Ovary (tissue), 9 donors: ENCODE results near the gene FHAD1. TPM values are rescaled to one million over a fixed set of nuclear protein-coding genes. Genes with fewer than 3 reads are reported as not detected.

Experiments used
- DNase-seq, 5 donors: peaks; one replicate each; pipeline ENCODE4 v3.0.0-alpha.2; 2019 to 2020
- H3K27ac ChIP-seq, 2 donors: fragments of 200-600 bp; one replicate each; pipeline versions ENCODE4 v1.5.1 to v1.8.0; 2019 to 2022
- H3K27me3 ChIP-seq: fragments of 200-600 bp; one replicate; pipeline ENCODE4 v1.8.0; 2022
- H3K36me3 ChIP-seq: fragments of 200-600 bp; sonication (generic); one replicate; pipeline ENCODE4 v1.5.1; 2019
- H3K4me1 ChIP-seq: one replicate; pipeline ENCODE4 v1.8.1; 2013; ENCODE audit warnings: mild to moderate bottlenecking, moderate library complexity; ENCODE audit not compliant: insufficient read depth
- H3K4me3 ChIP-seq: fragments of 200-600 bp; sonication (generic); one replicate; pipeline ENCODE4 v1.5.1; 2017
- H3K9me3 ChIP-seq, 2 donors: fragments of 200-600 bp in 1 of 2; sonication (generic) in 1 of 2; one replicate each; pipeline versions ENCODE4 v1.5.1 to v1.8.1; 2013 to 2019; ENCODE audit warnings: mild to moderate bottlenecking in 1 of 2, moderate library complexity in 1 of 2
- EP300 ChIP-seq: sonication (generic); formaldehyde crosslinking; IDR thresholded peaks from one replicate; pipeline ENCODE4 v1.6.1; 2017; ENCODE audit warnings: antibody characterized with exemption
- POLR2A ChIP-seq: fragments of 450-650 bp; IDR thresholded peaks from one replicate; pipeline ENCODE4 v1.6.1; 2017; ENCODE audit warnings: antibody characterized with exemption, mild to moderate bottlenecking, moderate library complexity
- WGBS, 3 donors: extraction: QIAGEN DNeasy Blood & Tissue Kit in 1 of 3; methylation state at CpG; one replicate each; pipeline versions ENCODE4 v1.1.5 to v1.1.7; 2013 to 2017; 5-methylcytosine and 5-hydroxymethylcytosine counted together
- intact Hi-C, 4 donors: fragments of 100-400 bp; cut with DNase I; formaldehyde crosslinking; loops; one replicate each; pipeline versions ENCODE4 v1.11.0 to v1.15.1; 2022 to 2023
- polyA plus RNA-seq, 2 donors: library from polyadenylated mRNA; stranded (reverse); fragments of 200-250 nt in 1 of 2; fragments of 350-450 nt in 1 of 2; fragmentation: Illumina TruSeq in 1 of 2; extraction: RNeasy Lipid Tissue Mini Kit (QIAGEN cat#74804) in 1 of 2; gene quantifications; one replicate each; pipeline ENCODE4 v1.2.3, GENCODE V29; 2013 to 2014
- total RNA-seq, 7 donors: library from RNA; depleted of rRNA in 2 of 7; stranded (reverse); fragments of >200 nt in 2 of 7; fragmentation: NEBNext Ultra II Directional in 3 of 7; extraction: Animal tissue kit (Norgen Biotek cat#: 25700) in 3 of 7; gene quantifications; one replicate each; pipeline versions ENCODE4 v1.1.0 to v1.2.4, GENCODE V29; 2016 to 2023
- TF ChIP-seq, protein P1 (sequence below), 3 donors: fragments of 450-650 bp in 2 of 3; fragments of 200-600 bp in 1 of 3; IDR thresholded peaks; one replicate each; pipeline versions ENCODE4 v1.5.1 to v1.8.0; 2016 to 2022; ENCODE audit warnings: antibody characterized with exemption in 3 of 3, mild to moderate bottlenecking in 1 of 3
- donor health status: DM: no; HTN: no; CAD: no; lungs with moderate emphysema.
- donor health status: DM: no; HTN: no; CAD: no.
- donor health status: Bipolar disorder and iron deficiency.
- donor health status: DM: yes; HTN: yes; CAD: no.
- donor health status: DM: no; HTN: no; CAD: no.
- donor health status: DM: yes; HTN: yes; CAD: no.

The FHAD1 gene
- total and polyA plus RNA-seq, 9 donors = 0.40 to 23.0 (median 1.4) TPM

DNA sequence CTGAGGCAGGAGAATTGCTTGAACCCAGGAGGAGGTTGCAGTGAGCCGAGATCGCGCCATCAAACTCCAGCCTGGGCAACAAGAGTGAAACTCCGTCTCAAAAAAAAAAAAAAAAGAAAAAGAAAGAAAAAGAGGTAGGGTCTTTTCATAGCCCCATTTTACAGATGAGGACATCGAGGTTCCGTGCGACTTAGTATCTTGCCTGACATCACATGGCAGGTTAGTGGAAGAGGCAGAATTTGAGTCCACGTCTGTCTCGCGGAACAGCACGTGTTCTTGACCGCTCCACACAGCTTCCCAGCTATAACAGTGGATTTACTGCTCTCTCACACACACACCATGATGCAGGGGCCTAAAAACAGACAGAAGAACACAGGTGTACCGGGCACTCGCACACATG lies 192.3 kb downstream of the FHAD1 start:
- no peaks in the 10 kb centered on the region for H3K36me3 ChIP-seq
- H3K27ac ChIP-seq = no peak overlapping the region
- no peaks in the 10 kb centered on the region for H3K9me3 ChIP-seq
- H3K4me1 ChIP-seq = no peaks in the 10 kb centered on the region
- no peak for DNase-seq
- TF ChIP-seq POLR2A (no peak), EP300 (no peak)
- intact Hi-C loops = no loop called here
- H3K27me3 ChIP-seq = no peaks in the 10 kb centered on the region
- no peak overlapping the region for H3K4me3 ChIP-seq
- 95 to 96% (median 95%) methylated on average over 14 of the region's 14 CpGs for WGBS, 3 donors

- no peaks in the 10 kb centered on the region for H3K36me3 ChIP-seq
- DNase-seq = no peak
- no peak overlapping the region for H3K4me3 ChIP-seq
- intact Hi-C loops = no loop called here
- H3K9me3 ChIP-seq = no peaks in the 10 kb centered on the region
- H3K27ac ChIP-seq = no peak overlapping the region
- WGBS, 3 donors = 83 to 90% (median 90%) methylated on average over 13 of the region's 13 CpGs
- H3K4me1 ChIP-seq = no peaks in the 10 kb centered on the region
- TF ChIP-seq, protein P1, sequence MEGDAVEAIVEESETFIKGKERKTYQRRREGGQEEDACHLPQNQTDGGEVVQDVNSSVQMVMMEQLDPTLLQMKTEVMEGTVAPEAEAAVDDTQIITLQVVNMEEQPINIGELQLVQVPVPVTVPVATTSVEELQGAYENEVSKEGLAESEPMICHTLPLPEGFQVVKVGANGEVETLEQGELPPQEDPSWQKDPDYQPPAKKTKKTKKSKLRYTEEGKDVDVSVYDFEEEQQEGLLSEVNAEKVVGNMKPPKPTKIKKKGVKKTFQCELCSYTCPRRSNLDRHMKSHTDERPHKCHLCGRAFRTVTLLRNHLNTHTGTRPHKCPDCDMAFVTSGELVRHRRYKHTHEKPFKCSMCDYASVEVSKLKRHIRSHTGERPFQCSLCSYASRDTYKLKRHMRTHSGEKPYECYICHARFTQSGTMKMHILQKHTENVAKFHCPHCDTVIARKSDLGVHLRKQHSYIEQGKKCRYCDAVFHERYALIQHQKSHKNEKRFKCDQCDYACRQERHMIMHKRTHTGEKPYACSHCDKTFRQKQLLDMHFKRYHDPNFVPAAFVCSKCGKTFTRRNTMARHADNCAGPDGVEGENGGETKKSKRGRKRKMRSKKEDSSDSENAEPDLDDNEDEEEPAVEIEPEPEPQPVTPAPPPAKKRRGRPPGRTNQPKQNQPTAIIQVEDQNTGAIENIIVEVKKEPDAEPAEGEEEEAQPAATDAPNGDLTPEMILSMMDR (IDR thresholded peaks at IDR 0.05) = no peak
- no peak for TF ChIP-seq POLR2A
- no peaks in the 10 kb centered on the region for H3K27me3 ChIP-seq
Measured at GRCh38 chr1:15440357-15440756, 193.3 kb downstream of the FHAD1 start.

DNA sequence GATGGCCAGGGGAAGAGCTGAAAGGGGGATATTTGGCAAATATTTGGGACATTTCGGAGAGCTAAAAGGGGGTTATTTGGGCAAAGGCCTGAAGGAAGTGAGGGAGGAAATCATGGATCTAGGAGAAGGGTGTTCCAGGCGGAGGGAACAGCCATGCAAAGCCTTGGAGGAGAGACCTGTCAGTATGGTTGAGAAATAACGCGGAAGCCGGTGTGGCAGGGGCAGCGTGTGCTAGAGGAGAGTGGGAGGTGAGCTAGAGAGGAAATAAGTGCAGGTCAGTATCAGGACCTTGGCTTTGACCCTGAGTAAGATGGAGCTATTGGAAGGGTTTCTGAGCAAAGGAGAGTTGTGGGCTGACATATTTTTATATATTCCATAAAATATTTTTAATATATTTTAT lies 194.2 kb downstream of the FHAD1 start:
- Histone ChIP-seq H3K4me3 (no peak overlapping the region), H3K9me3 (no peaks in the 10 kb centered on the region), H3K27ac (no peak overlapping the region), H3K4me1 (no peaks in the 10 kb centered on the region), H3K27me3 (no peaks in the 10 kb centered on the region), H3K36me3 (no peaks in the 10 kb centered on the region)
- TF ChIP-seq EP300 = no peak
- TF ChIP-seq POLR2A = no peak
- TF ChIP-seq, protein P1 (IDR thresholded peaks at IDR 0.05) = no peak
- intact Hi-C loops = no loop called here
- DNase-seq = no peak
- 80 to 83% (median 82%) methylated on average over 6 of the region's 6 CpGs for WGBS, 3 donors

DNA sequence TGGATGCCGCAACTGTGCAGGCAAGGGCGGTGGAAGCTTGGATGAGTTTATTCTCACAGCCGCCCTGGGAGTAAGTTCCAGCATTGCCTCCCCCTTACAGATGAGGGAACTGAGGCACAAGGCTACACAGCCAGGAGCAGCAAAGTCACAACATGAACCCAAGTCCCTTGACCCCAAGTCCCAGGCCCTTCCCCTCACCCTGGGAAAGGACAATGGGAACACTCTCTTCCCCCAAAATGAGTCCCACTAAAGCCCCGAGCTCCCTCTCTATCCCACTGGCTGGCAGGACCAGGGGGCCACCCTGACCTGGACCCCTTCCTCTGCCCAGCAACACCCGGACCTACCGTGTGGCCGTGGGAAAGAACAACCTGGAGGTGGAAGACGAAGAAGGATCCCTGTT lies 195.1 kb downstream of the FHAD1 start:
- 91 to 96% (median 96%) methylated on average over 8 of the region's 8 CpGs for WGBS, 3 donors
- no peaks in the 10 kb centered on the region for H3K9me3 ChIP-seq
- no peaks in the 10 kb centered on the region for H3K27me3 ChIP-seq
- no peak overlapping the region for H3K27ac ChIP-seq
- TF ChIP-seq, protein P1 (IDR thresholded peaks at IDR 0.05) = no peak
- TF ChIP-seq EP300 = no peak
- no peak for TF ChIP-seq POLR2A
- no peak for DNase-seq
- H3K4me3 ChIP-seq = no peak overlapping the region
- H3K36me3 ChIP-seq = no peaks in the 10 kb centered on the region
- intact Hi-C loops = no loop called here
- H3K4me1 ChIP-seq = no peaks in the 10 kb centered on the region

GRCh38 chr1:15442759-15443158 lies 195.7 kb downstream of the FHAD1 start:
- H3K4me1 ChIP-seq = no peaks in the 10 kb centered on the region

More at GRCh38 chr1:15442759-15443158, 195.7 kb downstream of the FHAD1 start:
- no peaks in the 10 kb centered on the region for H3K36me3 ChIP-seq
- H3K27ac ChIP-seq = no peak overlapping the region
- DNase-seq = no peak
- 83 to 89% (median 87%) methylated on average over 5 of the region's 5 CpGs for WGBS, 3 donors
- H3K9me3 ChIP-seq = no peaks in the 10 kb centered on the region
- H3K4me3 ChIP-seq = no peak overlapping the region
- intact Hi-C loops = no loop called here
- TF ChIP-seq POLR2A (no peak), EP300 (no peak)
- H3K27me3 ChIP-seq = no peaks in the 10 kb centered on the region
